ENCODE data around the gene CLNK.

Gene CLNK

DNA sequence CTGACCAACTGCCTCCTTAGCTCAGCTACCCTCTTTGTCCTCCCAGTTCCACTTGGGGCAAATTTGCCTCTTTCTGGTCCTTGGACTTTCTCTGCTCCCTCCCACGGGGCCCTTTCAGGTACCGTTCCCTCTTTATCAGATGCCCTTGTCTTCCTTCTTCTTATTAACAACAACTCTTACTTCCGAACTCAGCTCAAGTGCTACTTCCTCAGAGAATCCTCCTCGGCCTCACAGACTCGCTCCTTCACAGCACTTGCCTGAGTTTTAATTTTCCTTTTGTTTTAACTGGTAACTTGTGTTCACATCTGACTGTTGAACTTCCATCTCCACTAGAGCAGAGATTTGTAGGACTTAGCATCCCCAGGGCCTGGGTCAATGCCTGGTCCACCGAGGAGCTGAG lies 85.7 kb downstream of the CLNK start:
- TF ChIP-seq FOXM1 (IDR thresholded peaks at IDR 0.05; ENCODE audit: borderline replicate concordance) (no peak), ELF4 (IDR thresholded peaks at IDR 0.05) (no peak), HDGF (IDR thresholded peaks at IDR 0.05; ENCODE audit: borderline replicate concordance) (no peak), L3MBTL2 (conservative IDR thresholded peaks at IDR 0.05) (no peak), CTBP1 (IDR thresholded peaks at IDR 0.05; ENCODE audit: borderline replicate concordance) (no peak), ARNT (IDR thresholded peaks at IDR 0.05) (no peak)
- POLR2A ChIA-PET: no interaction called here
- CTCF ChIA-PET: interaction anchor here (0.7 kb wide), 1 partner anchor 35 kb away, joined by 3 read pairs; no protein-coding TSS in a partner anchor
- DNase-seq (ENCODE audit: extremely low spot score): no peak

GRCh38 chr4:10596586-10597290 lies 87.8 kb downstream of the CLNK start:
- no peak for DNase-seq (ENCODE audit: extremely low spot score)
- ChIA-PET CTCF (no interaction called here), POLR2A (no interaction called here)
- TF ChIP-seq NFRKB (IDR thresholded peaks at IDR 0.05): no peak
- TF ChIP-seq TARDBP (IDR thresholded peaks at IDR 0.05): no peak
- no peak for TF ChIP-seq BHLHE40 (IDR thresholded peaks at IDR 0.05; ENCODE audit: borderline replicate concordance)

GRCh38 chr4:10593130-10593529 lies 91.4 kb downstream of the CLNK start:
- CTCF ChIA-PET: interaction anchor here (0.6 kb wide), 1 partner anchor 288 kb away, joined by 3 read pairs; no protein-coding TSS in a partner anchor
- DNase-seq (ENCODE audit: extremely low spot score): peak; percentile 14
- TF ChIP-seq FOXA1 (IDR thresholded peaks at IDR 0.05): no peak
- TF ChIP-seq ARNT (IDR thresholded peaks at IDR 0.05): no peak
- TF ChIP-seq LEF1 (IDR thresholded peaks at IDR 0.05; ENCODE audit: borderline replicate concordance): no peak
- TF ChIP-seq SUZ12 (IDR thresholded peaks at IDR 0.05): no peak
- no peak for TF ChIP-seq HDGF (IDR thresholded peaks at IDR 0.05; ENCODE audit: borderline replicate concordance)
- no peak for TF ChIP-seq FOXK2 (IDR thresholded peaks at IDR 0.05)
- TF ChIP-seq ELF4 (IDR thresholded peaks at IDR 0.05): no peak
- TF ChIP-seq BHLHE40 (IDR thresholded peaks at IDR 0.05; ENCODE audit: borderline replicate concordance): no peak
- TF ChIP-seq PKNOX1 (IDR thresholded peaks at IDR 0.05): no peak
- no peak for TF ChIP-seq TARDBP (IDR thresholded peaks at IDR 0.05)
- TF ChIP-seq ZNF384 (IDR thresholded peaks at IDR 0.05): no peak
- TF ChIP-seq L3MBTL2 (conservative IDR thresholded peaks at IDR 0.05): no peak
- no peak for TF ChIP-seq CTBP1 (IDR thresholded peaks at IDR 0.05; ENCODE audit: borderline replicate concordance)
- POLR2A ChIA-PET: no interaction called here

DNA sequence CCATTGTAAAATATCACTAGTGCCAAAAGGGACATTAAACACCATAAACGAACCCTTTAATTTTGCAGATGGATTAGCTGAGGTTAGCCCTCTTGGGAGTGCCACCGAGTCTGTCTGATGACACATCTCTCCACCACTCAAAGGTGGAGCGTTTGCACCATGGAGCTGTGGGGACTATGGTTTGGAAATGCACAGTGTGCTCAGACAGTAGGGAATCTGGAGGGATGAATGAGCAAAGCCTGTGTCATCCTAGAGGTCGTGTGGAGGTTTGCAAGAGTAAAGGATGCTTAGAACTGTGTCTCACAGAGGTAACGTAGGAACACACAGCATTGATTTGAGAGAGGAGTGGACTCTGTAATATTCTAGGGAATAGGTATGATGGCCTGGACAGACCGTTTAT lies 93.7 kb downstream of the CLNK start:
- ChIA-PET POLR2A (no interaction called here), CTCF (no interaction called here)
- DNase-seq (ENCODE audit: extremely low spot score): no peak
- TF ChIP-seq LEF1 (IDR thresholded peaks at IDR 0.05; ENCODE audit: borderline replicate concordance) (no peak), PKNOX1 (IDR thresholded peaks at IDR 0.05) (no peak), ZNF384 (IDR thresholded peaks at IDR 0.05) (no peak), FOXK2 (IDR thresholded peaks at IDR 0.05) (no peak), SUZ12 (IDR thresholded peaks at IDR 0.05) (no peak), ARNT (IDR thresholded peaks at IDR 0.05) (no peak), NFRKB (IDR thresholded peaks at IDR 0.05) (no peak), HDGF (IDR thresholded peaks at IDR 0.05; ENCODE audit: borderline replicate concordance) (no peak), SP1 (IDR thresholded peaks at IDR 0.05) (no peak), ELF4 (IDR thresholded peaks at IDR 0.05) (no peak), TARDBP (IDR thresholded peaks at IDR 0.05) (no peak), FOXA1 (IDR thresholded peaks at IDR 0.05) (no peak), BHLHE40 (IDR thresholded peaks at IDR 0.05; ENCODE audit: borderline replicate concordance) (no peak), FOXM1 (IDR thresholded peaks at IDR 0.05; ENCODE audit: borderline replicate concordance) (no peak), CTBP1 (IDR thresholded peaks at IDR 0.05; ENCODE audit: borderline replicate concordance) (no peak), L3MBTL2 (conservative IDR thresholded peaks at IDR 0.05) (no peak)

DNA sequence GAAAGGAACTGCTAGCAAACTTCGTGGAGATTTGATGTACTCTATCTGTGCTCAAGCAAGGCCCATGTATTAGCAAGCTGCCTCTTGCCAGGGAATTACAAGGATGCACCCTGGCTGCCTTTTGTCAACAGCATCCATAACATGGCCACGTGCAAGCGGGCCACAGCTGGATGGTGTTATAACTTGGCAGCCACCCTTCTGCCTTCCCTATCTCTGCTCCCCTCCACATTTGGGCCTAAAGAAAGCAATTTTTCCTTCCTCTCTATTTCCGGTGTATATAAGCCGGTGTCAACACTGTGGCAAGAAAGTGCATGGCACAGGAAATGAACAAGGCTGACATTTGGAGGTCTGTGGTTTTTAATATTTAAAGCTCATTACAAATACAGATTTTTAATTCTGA lies 94.8 kb downstream of the CLNK start:
- TF ChIP-seq FOXK2 (IDR thresholded peaks at IDR 0.05) (no peak), ZNF384 (IDR thresholded peaks at IDR 0.05) (no peak), CTBP1 (IDR thresholded peaks at IDR 0.05; ENCODE audit: borderline replicate concordance) (no peak), SUZ12 (IDR thresholded peaks at IDR 0.05) (no peak), LEF1 (IDR thresholded peaks at IDR 0.05; ENCODE audit: borderline replicate concordance) (no peak), PKNOX1 (IDR thresholded peaks at IDR 0.05) (no peak)
- no peak for DNase-seq (ENCODE audit: extremely low spot score)
- ChIA-PET POLR2A (no interaction called here), CTCF (no interaction called here)

DNA sequence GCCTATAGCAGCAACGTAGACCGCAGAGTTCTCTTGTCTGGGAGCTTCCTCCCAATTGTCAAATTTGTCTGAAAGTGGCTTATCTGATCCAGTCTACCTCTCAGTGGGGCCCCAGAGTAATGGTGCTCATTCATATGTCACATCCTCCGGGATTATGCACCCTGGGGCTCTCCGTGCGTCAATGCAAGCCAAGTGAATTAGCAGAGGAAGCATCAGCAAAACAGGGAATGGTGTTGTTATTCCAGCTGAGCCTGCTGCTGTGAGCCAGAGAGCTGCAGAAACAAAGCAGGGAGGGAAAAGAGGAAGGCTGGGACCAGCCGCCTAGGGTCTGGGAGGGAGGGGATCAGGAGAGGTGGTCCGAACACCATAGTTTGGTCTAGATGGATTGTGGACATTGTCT lies 95.2 kb downstream of the CLNK start:
- CTCF ChIA-PET: no interaction called here
- TF ChIP-seq SP1 (IDR thresholded peaks at IDR 0.05) (no peak), CTBP1 (IDR thresholded peaks at IDR 0.05; ENCODE audit: borderline replicate concordance) (no peak), TARDBP (IDR thresholded peaks at IDR 0.05) (no peak), NFRKB (IDR thresholded peaks at IDR 0.05) (no peak), FOXA1 (IDR thresholded peaks at IDR 0.05) (no peak), PKNOX1 (IDR thresholded peaks at IDR 0.05) (no peak), HDGF (IDR thresholded peaks at IDR 0.05; ENCODE audit: borderline replicate concordance) (no peak), L3MBTL2 (conservative IDR thresholded peaks at IDR 0.05) (no peak), ELF4 (IDR thresholded peaks at IDR 0.05) (no peak), FOXK2 (IDR thresholded peaks at IDR 0.05) (no peak), FOXM1 (IDR thresholded peaks at IDR 0.05; ENCODE audit: borderline replicate concordance) (no peak), LEF1 (IDR thresholded peaks at IDR 0.05; ENCODE audit: borderline replicate concordance) (no peak), BHLHE40 (IDR thresholded peaks at IDR 0.05; ENCODE audit: borderline replicate concordance) (no peak), SUZ12 (IDR thresholded peaks at IDR 0.05) (no peak), ARNT (IDR thresholded peaks at IDR 0.05) (no peak), ZNF384 (IDR thresholded peaks at IDR 0.05) (no peak)

More for the DNA sequence above, 95.2 kb downstream of the CLNK start:
- no peak for DNase-seq (ENCODE audit: extremely low spot score)
- POLR2A ChIA-PET: no interaction called here
